ENCODE results near the gene POLR2L.

The POLR2L gene

GRCh38 chr11:828506-829175, 13.7 kb downstream of the POLR2L start:
- Histone ChIP-seq H3K36me3 (ENCODE audit: control insufficient read depth, insufficient read depth, low read length) (peaks cover 8% of the 10 kb centered on the region; the same call in 1 of the 2 replicates), H3K9me3 (ENCODE audit: control insufficient read depth, insufficient read depth, low read depth, low read length) (no peaks in the 10 kb centered on the region), H3K4me3 (ENCODE audit: low read depth, low read length) (peak overlapping the region; percentile 62), H3K9ac (ENCODE audit: low read length) (no peak overlapping the region), H3K27ac (ENCODE audit: low read depth, low read length) (no peak overlapping the region), H3K4me1 (ENCODE audit: control insufficient read depth, insufficient read depth, low read length) (peaks cover 51% of the 10 kb centered on the region), H3K27me3 (ENCODE audit: control insufficient read depth, insufficient read depth, low read length) (peaks cover 75% of the 10 kb centered on the region)

GRCh38 chr11:827897-828192, 14.5 kb downstream of the POLR2L start, which contains the start of gene CRACR2B:
CRACR2B (plus strand) TSS chr11:827919; CDS start chr11:828608, 689 bp downstream.
- Histone ChIP-seq H3K9ac (ENCODE audit: low read length) (peak within 1 kb of the TSS; percentile 4), H3K36me3 (ENCODE audit: control insufficient read depth, insufficient read depth, low read length) (peaks cover 8% of the 10 kb centered on the region; the same call in 1 of the 2 replicates), H3K4me1 (ENCODE audit: control insufficient read depth, insufficient read depth, low read length) (peaks cover 49% of the 10 kb centered on the region), H3K4me3 (ENCODE audit: low read depth, low read length) (peak within 1 kb of the TSS; percentile 62), H3K27me3 (ENCODE audit: control insufficient read depth, insufficient read depth, low read length) (peaks cover 75% of the 10 kb centered on the region), H3K27ac (ENCODE audit: low read depth, low read length) (no peak within 1 kb of the TSS), H3K9me3 (ENCODE audit: control insufficient read depth, insufficient read depth, low read depth, low read length) (no peaks in the 10 kb centered on the region)

GRCh38 chr11:827146-827896, 15.0 kb downstream of the POLR2L start:
- Histone ChIP-seq H3K9me3 (ENCODE audit: control insufficient read depth, insufficient read depth, low read depth, low read length) (no peaks in the 10 kb centered on the region), H3K27ac (ENCODE audit: low read depth, low read length) (no peak overlapping the region), H3K4me1 (ENCODE audit: control insufficient read depth, insufficient read depth, low read length) (peaks cover 46% of the 10 kb centered on the region), H3K9ac (ENCODE audit: low read length) (peak overlapping the region; percentile 4), H3K27me3 (ENCODE audit: control insufficient read depth, insufficient read depth, low read length) (peaks cover 72% of the 10 kb centered on the region), H3K36me3 (ENCODE audit: control insufficient read depth, insufficient read depth, low read length) (peaks cover 10% of the 10 kb centered on the region; the same call in 1 of the 2 replicates), H3K4me3 (ENCODE audit: low read depth, low read length) (peak overlapping the region; percentile 51)

GRCh38 chr11:826836-827145, 15.5 kb downstream of the POLR2L start:
- Histone ChIP-seq H3K4me1 (ENCODE audit: control insufficient read depth, insufficient read depth, low read length) (peaks cover 41% of the 10 kb centered on the region), H3K9ac (ENCODE audit: low read length) (no peak overlapping the region), H3K36me3 (ENCODE audit: control insufficient read depth, insufficient read depth, low read length) (peaks cover 15% of the 10 kb centered on the region; the same call in 1 of the 2 replicates), H3K27ac (ENCODE audit: low read depth, low read length) (no peak overlapping the region), H3K27me3 (ENCODE audit: control insufficient read depth, insufficient read depth, low read length) (peaks cover 67% of the 10 kb centered on the region), H3K4me3 (ENCODE audit: low read depth, low read length) (peak overlapping the region; percentile 51), H3K9me3 (ENCODE audit: control insufficient read depth, insufficient read depth, low read depth, low read length) (no peaks in the 10 kb centered on the region)

- no peak overlapping the region for H3K27ac ChIP-seq (ENCODE audit: low read depth, low read length)
- H3K9ac ChIP-seq (ENCODE audit: low read length), result no peak overlapping the region
- peak overlapping the region; percentile 51; the same call in 1 of the 2 replicates for H3K4me3 ChIP-seq (ENCODE audit: low read depth, low read length)
- peaks cover 61% of the 10 kb centered on the region for H3K27me3 ChIP-seq (ENCODE audit: control insufficient read depth, insufficient read depth, low read length)
- H3K9me3 ChIP-seq (ENCODE audit: control insufficient read depth, insufficient read depth, low read depth, low read length), result no peaks in the 10 kb centered on the region
- peaks cover 16% of the 10 kb centered on the region; the same call in 1 of the 2 replicates for H3K36me3 ChIP-seq (ENCODE audit: control insufficient read depth, insufficient read depth, low read length)
- peaks cover 35% of the 10 kb centered on the region for H3K4me1 ChIP-seq (ENCODE audit: control insufficient read depth, insufficient read depth, low read length)
Measured at GRCh38 chr11:826227-826621, 16.1 kb downstream of the POLR2L start.

- H3K36me3 ChIP-seq (ENCODE audit: control insufficient read depth, insufficient read depth, low read length), result peaks cover 16% of the 10 kb centered on the region; the same call in 1 of the 2 replicates
- no peak overlapping the region for H3K4me3 ChIP-seq (ENCODE audit: low read depth, low read length)
- H3K4me1 ChIP-seq (ENCODE audit: control insufficient read depth, insufficient read depth, low read length), result peaks cover 30% of the 10 kb centered on the region
- H3K9ac ChIP-seq (ENCODE audit: low read length), result no peak overlapping the region
- no peaks in the 10 kb centered on the region for H3K9me3 ChIP-seq (ENCODE audit: control insufficient read depth, insufficient read depth, low read depth, low read length)
- peaks cover 55% of the 10 kb centered on the region for H3K27me3 ChIP-seq (ENCODE audit: control insufficient read depth, insufficient read depth, low read length)
- no peak overlapping the region for H3K27ac ChIP-seq (ENCODE audit: low read depth, low read length)
Measured at GRCh38 chr11:825366-826226, 16.7 kb downstream of the POLR2L start.

- H3K27ac ChIP-seq (ENCODE audit: low read depth, low read length), result no peak overlapping the region
- peaks cover 49% of the 10 kb centered on the region for H3K27me3 ChIP-seq (ENCODE audit: control insufficient read depth, insufficient read depth, low read length)
- peaks cover 26% of the 10 kb centered on the region for H3K4me1 ChIP-seq (ENCODE audit: control insufficient read depth, insufficient read depth, low read length)
- peaks cover 16% of the 10 kb centered on the region; the same call in 1 of the 2 replicates for H3K36me3 ChIP-seq (ENCODE audit: control insufficient read depth, insufficient read depth, low read length)
- H3K9me3 ChIP-seq (ENCODE audit: control insufficient read depth, insufficient read depth, low read depth, low read length), result no peaks in the 10 kb centered on the region
- H3K9ac ChIP-seq (ENCODE audit: low read length), result no peak overlapping the region
- H3K4me3 ChIP-seq (ENCODE audit: low read depth, low read length), result no peak overlapping the region
Measured at GRCh38 chr11:824942-825341, 17.4 kb downstream of the POLR2L start.

- H3K9me3 ChIP-seq (ENCODE audit: control insufficient read depth, insufficient read depth, low read depth, low read length), result no peaks in the 10 kb centered on the region
- peak overlapping the region; percentile 14; the same call in 1 of the 2 replicates for H3K4me3 ChIP-seq (ENCODE audit: low read depth, low read length)
- peaks cover 21% of the 10 kb centered on the region for H3K4me1 ChIP-seq (ENCODE audit: control insufficient read depth, insufficient read depth, low read length)
- H3K9ac ChIP-seq (ENCODE audit: low read length), result no peak overlapping the region
- peaks cover 43% of the 10 kb centered on the region for H3K27me3 ChIP-seq (ENCODE audit: control insufficient read depth, insufficient read depth, low read length)
- no peak overlapping the region for H3K27ac ChIP-seq (ENCODE audit: low read depth, low read length)
- H3K36me3 ChIP-seq (ENCODE audit: control insufficient read depth, insufficient read depth, low read length), result peaks cover 16% of the 10 kb centered on the region; the same call in 1 of the 2 replicates
Measured at GRCh38 chr11:824292-824880, 17.9 kb downstream of the POLR2L start.

- no peak overlapping the region for H3K27ac ChIP-seq (ENCODE audit: low read depth, low read length)
- H3K36me3 ChIP-seq (ENCODE audit: control insufficient read depth, insufficient read depth, low read length), result peaks cover 16% of the 10 kb centered on the region; the same call in 1 of the 2 replicates
- H3K9ac ChIP-seq (ENCODE audit: low read length), result no peak overlapping the region
- H3K27me3 ChIP-seq (ENCODE audit: control insufficient read depth, insufficient read depth, low read length), result peaks cover 36% of the 10 kb centered on the region
- H3K9me3 ChIP-seq (ENCODE audit: control insufficient read depth, insufficient read depth, low read depth, low read length), result no peaks in the 10 kb centered on the region
- H3K4me1 ChIP-seq (ENCODE audit: control insufficient read depth, insufficient read depth, low read length), result peaks cover 19% of the 10 kb centered on the region
- no peak overlapping the region; the same call in 1 of the 2 replicates for H3K4me3 ChIP-seq (ENCODE audit: low read depth, low read length)
Measured at GRCh38 chr11:823441-824291, 18.7 kb downstream of the POLR2L start.
